Measurements from ENCODE around the gene UROS.

DNA sequence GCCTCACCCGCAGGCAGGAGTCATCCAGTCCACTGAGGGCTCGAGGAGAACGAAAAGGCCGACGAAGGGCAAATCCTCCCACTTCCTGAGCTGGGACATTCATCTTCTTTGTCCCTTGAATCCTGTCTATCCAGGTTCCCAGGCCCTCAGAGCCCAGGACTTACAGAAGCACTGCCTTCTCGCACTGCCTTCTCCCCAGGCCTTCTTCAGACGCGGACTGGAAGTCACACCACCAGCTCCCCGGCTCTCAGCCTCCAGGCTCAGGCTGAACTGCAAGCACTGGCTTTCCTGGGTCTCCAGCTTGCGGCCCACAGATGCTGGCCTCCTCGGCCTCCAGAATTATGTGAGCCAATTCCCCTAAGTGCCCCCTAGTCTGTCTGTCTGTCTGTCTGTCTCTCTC is 41.0 kb downstream of the UROS start:
- TF ChIP-seq, protein P1, sequence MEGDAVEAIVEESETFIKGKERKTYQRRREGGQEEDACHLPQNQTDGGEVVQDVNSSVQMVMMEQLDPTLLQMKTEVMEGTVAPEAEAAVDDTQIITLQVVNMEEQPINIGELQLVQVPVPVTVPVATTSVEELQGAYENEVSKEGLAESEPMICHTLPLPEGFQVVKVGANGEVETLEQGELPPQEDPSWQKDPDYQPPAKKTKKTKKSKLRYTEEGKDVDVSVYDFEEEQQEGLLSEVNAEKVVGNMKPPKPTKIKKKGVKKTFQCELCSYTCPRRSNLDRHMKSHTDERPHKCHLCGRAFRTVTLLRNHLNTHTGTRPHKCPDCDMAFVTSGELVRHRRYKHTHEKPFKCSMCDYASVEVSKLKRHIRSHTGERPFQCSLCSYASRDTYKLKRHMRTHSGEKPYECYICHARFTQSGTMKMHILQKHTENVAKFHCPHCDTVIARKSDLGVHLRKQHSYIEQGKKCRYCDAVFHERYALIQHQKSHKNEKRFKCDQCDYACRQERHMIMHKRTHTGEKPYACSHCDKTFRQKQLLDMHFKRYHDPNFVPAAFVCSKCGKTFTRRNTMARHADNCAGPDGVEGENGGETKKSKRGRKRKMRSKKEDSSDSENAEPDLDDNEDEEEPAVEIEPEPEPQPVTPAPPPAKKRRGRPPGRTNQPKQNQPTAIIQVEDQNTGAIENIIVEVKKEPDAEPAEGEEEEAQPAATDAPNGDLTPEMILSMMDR (IDR thresholded peaks at IDR 0.05) = no peak
- no peak for TF ChIP-seq POLR2A (IDR thresholded peaks at IDR 0.05)
